Psoas muscle (tissue), 8 donors: Measurements from ENCODE around the gene NEURL3. TPM values are rescaled to one million over a fixed set of nuclear protein-coding genes. Genes with fewer than 3 reads are reported as not detected.
"Not testable (repeated sequence)": the region's sequence is repeated elsewhere in the genome, so short reads cannot be mapped to it uniquely, and the experiment has no call there.

Experiments used
- ATAC-seq, 4 donors: fragments of 200-7000 bp; cut with Tn5 transposase; one replicate each; pipeline ENCODE4 v1.9.1; 2020; ENCODE audit warnings: moderate library complexity in 3 of 4, mild to moderate bottlenecking in 2 of 4
- DNase-seq, 2 donors: peaks; one replicate each; pipeline ENCODE4 v3.0.0-alpha.2; 2020
- H3K27ac ChIP-seq: fragments of 200-600 bp; one replicate; pipeline ENCODE4 v1.8.0; 2022
- H3K27me3 ChIP-seq, 3 donors: fragments of 200-600 bp in 1 of 3; one replicate each; pipeline versions ENCODE4 v1.6.1 to v1.8.0; 2013 to 2022; ENCODE audit warnings: low read length in 2 of 3, mild to moderate bottlenecking in 2 of 3, moderate library complexity in 1 of 3; ENCODE audit not compliant: insufficient read depth in 3 of 3
- H3K36me3 ChIP-seq, 2 donors: fragments of 200-600 bp in 1 of 2; one replicate each; pipeline versions ENCODE4 v1.6.1 to v1.8.0; 2013 to 2022; ENCODE audit warnings: low read depth in 1 of 2, mild to moderate bottlenecking in 1 of 2, moderate library complexity in 1 of 2; ENCODE audit not compliant: insufficient read depth in 1 of 2
- H3K4me1 ChIP-seq: fragments of 200-600 bp; one replicate; pipeline ENCODE4 v1.8.0; 2022
- H3K4me3 ChIP-seq: fragments of 200-600 bp; one replicate; pipeline ENCODE4 v1.8.0; 2022; ENCODE audit warnings: mild to moderate bottlenecking
- H3K9me3 ChIP-seq: fragments of 200-600 bp; one replicate; pipeline ENCODE4 v1.8.0; 2022
- CTCF ChIP-seq: fragments of 200-600 bp; IDR thresholded peaks from one replicate; pipeline ENCODE4 v1.8.0; 2022; ENCODE audit warnings: antibody characterized with exemption
- WGBS, 3 donors: extraction: QIAGEN DNeasy Blood & Tissue Kit; methylation state at CpG; one replicate each; pipeline versions ENCODE4 v1.1.6 to v1.1.7; 2013; 5-methylcytosine and 5-hydroxymethylcytosine counted together
- intact Hi-C, 2 donors: fragments of 100-400 bp; cut with DNase I; formaldehyde crosslinking; loops; one replicate each; pipeline versions ENCODE4 v1.11.0 to v1.14.2; 2022
- polyA plus RNA-seq, 3 donors: library from polyadenylated mRNA; stranded (reverse); fragments of 200-250 nt; gene quantifications; one replicate each; pipeline ENCODE4 v1.2.3, GENCODE V29; 2013
- total RNA-seq, 4 donors: library from RNA; stranded (reverse); fragmentation: NEBNext Ultra II Directional in 2 of 4; extraction: Animal tissue kit (Norgen Biotek cat#: 25700) in 2 of 4; gene quantifications; one replicate each; pipeline versions ENCODE4 v1.2.1 to v1.2.4, GENCODE V29; 2021 to 2023
- donor health status: healthy with polysubstance abuse.
- donor health status: DM: no; HTN: no; CAD: no; lungs with moderate emphysema.
- donor health status: Bipolar disorder and iron deficiency.
- donor health status: healthy.
- donor health status: DM: yes; HTN: yes; CAD: no.
- donor health status: DM: no; HTN: no; CAD: no.
- donor health status: DM: no; HTN: no; CAD: no.
- donor health status: DM: yes; HTN: yes; CAD: no.

NEURL3 gene
- total and polyA plus RNA-seq, 7 donors, result 0.09 to 0.59 (median 0.09) TPM; not detected in 4

DNA sequence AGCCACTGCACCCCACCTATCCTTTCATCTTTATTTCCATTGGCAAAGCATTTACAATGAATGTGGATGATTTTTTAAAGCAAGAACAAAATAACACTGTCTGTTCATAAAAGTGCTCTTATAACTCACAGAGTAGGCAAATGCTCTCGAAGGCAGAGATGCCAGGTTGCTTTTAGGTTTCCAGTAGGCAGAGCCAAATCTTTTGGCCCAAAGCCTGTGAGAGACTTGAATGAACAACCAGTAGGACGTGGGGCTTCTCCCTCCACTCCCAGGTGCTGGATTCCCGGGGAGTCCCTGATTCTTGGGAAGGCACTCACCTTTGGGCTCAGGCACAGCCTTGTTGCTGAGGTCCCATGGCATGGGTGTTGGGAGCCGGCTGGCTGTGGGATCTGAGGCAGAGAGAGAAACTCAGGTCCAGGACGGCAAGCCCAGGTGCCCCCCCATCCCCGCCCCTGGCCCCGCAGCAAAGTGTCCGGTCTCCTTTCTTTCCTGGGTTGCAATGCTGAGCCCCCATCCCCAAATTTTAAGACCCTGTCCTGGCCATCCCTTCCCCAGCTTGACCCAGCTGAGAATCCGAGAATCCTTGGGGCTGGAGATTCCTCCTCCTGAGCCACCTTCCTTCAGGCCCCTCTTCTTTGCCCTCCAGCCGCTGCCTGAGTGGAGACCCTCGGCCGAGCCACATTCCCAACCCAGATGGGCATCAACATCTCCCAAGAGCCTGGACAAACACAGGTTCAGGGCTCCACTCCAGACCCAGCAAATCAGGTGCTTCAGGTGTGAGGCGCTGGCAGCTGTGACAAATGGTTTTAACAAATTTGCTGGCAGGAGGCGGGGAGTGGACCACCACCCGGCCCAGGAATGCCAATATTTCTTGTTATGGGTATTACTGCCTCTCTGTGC, 5.8 kb downstream of the NEURL3 start:
- WGBS, 3 donors, result 76 to 78% (median 77%) methylated on average over 15 of the region's 15 CpGs
- ATAC-seq, result no peak
- intact Hi-C loops, result no loop called here
- DNase-seq, result no peak
- H3K9me3 ChIP-seq, result peaks cover 1% of the 10 kb centered on the region
- H3K36me3 ChIP-seq, result no peaks in the 10 kb centered on the region
- H3K27me3 ChIP-seq, result peaks cover 0 to 29% (median 7%) of the 10 kb centered on the region in 3 donors
- no peak overlapping the region for H3K27ac ChIP-seq
- H3K4me3 ChIP-seq, result no peak overlapping the region
- TF ChIP-seq CTCF, result no peak
- H3K4me1 ChIP-seq, result no peaks in the 10 kb centered on the region

DNA sequence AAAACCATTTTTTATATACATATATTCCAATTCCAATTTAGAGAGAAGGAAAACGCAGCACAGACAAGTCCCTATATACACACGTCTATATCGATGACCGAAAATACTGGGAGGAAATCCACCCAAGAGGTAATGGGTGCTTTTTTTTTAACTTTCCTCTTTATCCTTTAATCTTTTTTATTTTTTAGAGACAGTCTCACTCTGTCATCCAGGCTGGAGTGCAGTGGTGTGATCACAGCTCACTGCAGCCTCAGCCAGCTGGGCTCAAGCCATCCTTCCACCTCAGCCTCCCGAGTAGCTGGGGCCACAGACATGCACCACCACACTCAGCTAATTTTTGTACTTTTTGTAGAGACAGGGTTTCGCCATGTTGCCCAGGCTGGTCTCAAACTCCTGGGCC, 6.5 kb downstream of the NEURL3 start:
- H3K4me3 ChIP-seq, H3K36me3 ChIP-seq, H3K4me1 ChIP-seq, intact Hi-C loops, DNase-seq, H3K27ac ChIP-seq, ATAC-seq, H3K9me3 ChIP-seq: not testable (repeated sequence)
- peaks cover 0 to 29% (median 7%) of the 10 kb centered on the region in 3 donors for H3K27me3 ChIP-seq
- 83 to 90% (median 85%) methylated on average over 6 of the region's 6 CpGs for WGBS, 3 donors

DNA sequence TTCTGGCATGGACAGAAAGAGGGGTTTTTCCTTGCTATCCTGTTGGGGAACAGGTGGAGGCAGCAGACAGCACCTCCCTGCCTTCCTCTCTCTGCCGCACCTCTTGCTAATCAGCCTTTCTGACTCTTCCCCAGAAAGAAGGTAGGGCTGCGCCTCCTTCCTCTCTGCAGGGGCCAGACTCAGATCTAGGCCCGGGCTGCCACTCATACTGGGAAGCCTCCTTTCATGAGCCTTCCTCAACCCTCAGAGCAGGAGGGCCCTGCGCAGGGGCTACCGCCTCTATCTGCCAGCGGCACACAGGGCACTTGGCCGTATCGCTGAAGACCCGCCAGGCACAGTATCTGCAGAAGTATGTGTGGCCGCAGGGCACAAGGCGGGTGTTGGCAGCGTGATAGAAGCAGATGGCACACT, 7.1 kb downstream of the NEURL3 start:
- Histone ChIP-seq H3K27me3 (peaks cover 0 to 29% (median 7%) of the 10 kb centered on the region in 3 donors), H3K27ac (no peak overlapping the region), H3K4me3 (no peak overlapping the region), H3K9me3 (peaks cover 6% of the 10 kb centered on the region), H3K4me1 (no peaks in the 10 kb centered on the region), H3K36me3 (no peaks in the 10 kb centered on the region)
- TF ChIP-seq CTCF, result no peak
- intact Hi-C loops, result no loop called here
- ATAC-seq, result no peak
- no peak for DNase-seq
- WGBS, 3 donors, result 67 to 74% (median 67%) methylated on average over 12 of the region's 12 CpGs

DNA sequence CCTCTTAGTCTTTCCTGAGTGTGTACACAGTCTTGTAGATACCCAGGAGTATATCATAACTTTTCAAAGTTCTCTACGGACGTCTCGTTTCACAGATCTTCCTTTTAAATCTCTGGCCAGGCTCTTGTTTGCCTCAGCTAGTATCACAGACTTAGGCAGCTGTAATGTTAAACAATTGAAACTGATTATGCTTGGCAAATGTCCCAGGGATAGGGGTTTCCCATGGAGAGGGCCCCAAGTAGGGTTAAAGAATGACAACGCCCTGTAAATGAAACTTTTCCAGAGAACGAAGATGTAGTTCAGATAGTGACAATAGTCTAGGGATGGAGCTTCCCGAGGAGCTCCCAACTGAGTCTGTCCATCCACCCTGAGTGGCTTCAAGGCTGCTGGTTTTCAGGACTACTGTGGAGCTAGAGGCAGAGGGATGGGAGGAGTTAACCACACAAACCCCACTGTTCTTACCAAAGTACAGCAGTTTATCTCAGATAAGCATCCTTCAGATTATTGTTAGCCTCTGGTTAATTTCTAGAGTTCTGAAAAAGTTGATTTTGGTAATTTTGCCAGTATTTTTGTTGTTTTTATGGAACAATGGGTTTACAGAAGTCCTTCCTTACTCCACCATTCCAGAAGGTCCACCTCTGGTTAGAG, 9.1 kb downstream of the NEURL3 start:
- peaks cover 0 to 15% (median 4%) of the 10 kb centered on the region in 3 donors for H3K27me3 ChIP-seq
- intact Hi-C loops, result no loop called here
- H3K9me3 ChIP-seq, result peaks cover 6% of the 10 kb centered on the region
- ATAC-seq, result no peak
- no peak for DNase-seq
- TF ChIP-seq CTCF, result no peak
- H3K4me3 ChIP-seq, result no peak overlapping the region
- H3K4me1 ChIP-seq, result no peaks in the 10 kb centered on the region
- no peaks in the 10 kb centered on the region for H3K36me3 ChIP-seq
- WGBS, 3 donors, result 48 to 50% (median 49%) methylated on average over 6 of the region's 6 CpGs
- H3K27ac ChIP-seq, result no peak overlapping the region

DNA sequence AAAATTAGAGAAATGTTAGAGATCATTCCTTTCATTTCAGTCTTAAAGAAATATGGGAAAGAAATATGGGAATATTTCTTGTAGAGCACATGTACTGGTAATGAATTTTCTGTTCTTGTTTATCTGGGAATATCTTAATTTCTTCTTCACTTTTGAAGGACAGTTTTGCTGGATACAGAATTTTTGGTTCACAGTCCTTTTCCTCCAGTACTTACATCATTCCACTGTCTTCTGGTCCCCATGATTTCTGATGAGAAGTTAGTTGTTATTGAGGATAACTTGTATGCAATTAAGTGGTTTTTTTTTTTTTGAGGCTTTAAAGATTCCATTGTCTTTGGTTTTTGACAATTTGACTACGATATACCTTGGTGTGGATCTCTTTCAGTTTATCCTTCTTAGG, 11.0 kb downstream of the NEURL3 start:
- 81 to 90% (median 89%) methylated on average over 1 of the region's 1 CpG for WGBS, 3 donors
- TF ChIP-seq CTCF, result no peak

More for the DNA sequence above, 11.0 kb downstream of the NEURL3 start:
- Histone ChIP-seq H3K4me3 (no peak overlapping the region), H3K36me3 (no peaks in the 10 kb centered on the region), H3K4me1 (no peaks in the 10 kb centered on the region), H3K9me3 (peaks cover 6% of the 10 kb centered on the region), H3K27me3 (no peaks in the 10 kb centered on the region), H3K27ac (no peak overlapping the region)
- intact Hi-C loops, result no loop called here
- no peak for DNase-seq
- ATAC-seq, result no peak
